ENCODE measurements around the gene UBAC1.
"Not testable (repeated sequence)": the region's sequence is repeated elsewhere in the genome, so short reads cannot be mapped to it uniquely, and the experiment has no call there.

UBAC1 gene

GRCh38 chr9:135978642-135979546 is 17.7 kb upstream of the UBAC1 start:
- no peak for DNase-seq (ENCODE audit: low read depth)

- DNase-seq (ENCODE audit: low read depth): no peak
These were observed 15.8 kb upstream of the UBAC1 start for GRCh38 chr9:135976944-135977343.

- DNase-seq (ENCODE audit: low read depth): no peak
These were observed 15.4 kb upstream of the UBAC1 start for GRCh38 chr9:135976531-135976930.

GRCh38 chr9:135975834-135976233 is 14.7 kb upstream of the UBAC1 start:
- DNase-seq (ENCODE audit: low read depth): no peak

- DNase-seq (ENCODE audit: low read depth): no peak
These were observed 13.0 kb upstream of the UBAC1 start for GRCh38 chr9:135974220-135974573.

GRCh38 chr9:135973277-135974219 is 12.4 kb upstream of the UBAC1 start:
- DNase-seq (ENCODE audit: low read depth): no peak

- no peak for DNase-seq (ENCODE audit: low read depth)
These were observed 10.7 kb upstream of the UBAC1 start for GRCh38 chr9:135971892-135972291.

GRCh38 chr9:135971111-135971766 is 10.1 kb upstream of the UBAC1 start:
- DNase-seq (ENCODE audit: low read depth): no peak

GRCh38 chr9:135970128-135970815 is 9.1 kb upstream of the UBAC1 start:
- DNase-seq (ENCODE audit: low read depth): no peak

- DNase-seq (ENCODE audit: low read depth): peak; percentile 15
These were observed 8.0 kb upstream of the UBAC1 start for GRCh38 chr9:135969064-135969683.

- DNase-seq (ENCODE audit: low read depth): no peak
These were observed 7.4 kb upstream of the UBAC1 start for GRCh38 chr9:135968601-135969000.

- DNase-seq (ENCODE audit: low read depth): no peak
These were observed 6.9 kb upstream of the UBAC1 start for GRCh38 chr9:135968083-135968476.

- not testable (repeated sequence) for DNase-seq (ENCODE audit: low read depth)
These were observed 5.7 kb upstream of the UBAC1 start for GRCh38 chr9:135966916-135967260.

- DNase-seq (ENCODE audit: low read depth): no peak
These were observed 4.1 kb upstream of the UBAC1 start for GRCh38 chr9:135965124-135965756.

GRCh38 chr9:135963938-135964337 is 2.8 kb upstream of the UBAC1 start:
- DNase-seq (ENCODE audit: low read depth): no peak

GRCh38 chr9:135963338-135963737 is 2.2 kb upstream of the UBAC1 start:
- DNase-seq (ENCODE audit: low read depth): no peak

GRCh38 chr9:135962696-135963307 is 1.6 kb upstream of the UBAC1 start:
- no peak for DNase-seq (ENCODE audit: low read depth)

GRCh38 chr9:135961811-135962695 is 880 bp upstream of the UBAC1 start:
- DNase-seq (ENCODE audit: low read depth): no peak
